ENCODE measurements around the gene IMPDH1.
A peak's percentile ranks its signal among the peaks of the same experiment; 100 is the strongest.

The IMPDH1 gene

DNA sequence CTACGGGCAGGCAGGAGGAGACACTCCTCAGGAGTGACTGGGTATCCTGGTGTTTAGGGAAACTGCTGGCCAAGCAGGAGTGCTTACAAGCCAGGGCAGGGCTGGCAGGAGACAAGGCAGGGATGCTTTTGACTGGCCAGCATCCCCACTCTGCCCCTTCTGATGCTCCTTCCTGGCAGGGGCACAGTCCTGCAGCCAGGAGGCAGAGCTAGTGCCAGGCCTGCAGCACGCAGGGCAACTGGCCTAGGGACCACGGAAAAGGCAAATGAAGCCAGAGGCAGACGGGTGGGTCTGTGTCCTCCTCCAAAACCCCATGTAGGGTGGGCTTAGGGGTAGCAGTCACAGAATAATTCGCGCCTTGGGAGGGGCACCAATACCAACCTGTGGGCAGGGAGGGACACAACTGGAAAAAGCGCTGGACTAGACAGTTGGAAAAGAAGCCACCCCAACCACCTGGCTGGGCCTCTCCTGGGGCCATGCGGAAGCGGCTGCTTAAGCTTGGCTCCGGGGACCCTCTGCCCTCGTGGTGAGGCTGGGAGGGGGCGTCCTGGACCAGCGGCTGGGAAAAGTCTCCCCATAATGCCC lies 4.8 kb downstream of the IMPDH1 start:
- no peak for TF ChIP-seq ZNF274 (IDR thresholded peaks at IDR 0.05; ENCODE audit: low read depth, low read length)
- H3K4me3 ChIP-seq (ENCODE audit: low read length), result peak overlapping the region; percentile 76

- no peak for TF ChIP-seq ZNF274 (IDR thresholded peaks at IDR 0.05; ENCODE audit: low read depth, low read length)
- H3K4me3 ChIP-seq (ENCODE audit: low read length), result no peak overlapping the region
Measured at GRCh38 chr7:128404143-128404681, 5.6 kb downstream of the IMPDH1 start.

GRCh38 chr7:128403676-128404075 lies 6.1 kb downstream of the IMPDH1 start:
- no peak overlapping the region for H3K4me3 ChIP-seq (ENCODE audit: low read length)
- TF ChIP-seq ZNF274 (IDR thresholded peaks at IDR 0.05; ENCODE audit: low read depth, low read length), result no peak

DNA sequence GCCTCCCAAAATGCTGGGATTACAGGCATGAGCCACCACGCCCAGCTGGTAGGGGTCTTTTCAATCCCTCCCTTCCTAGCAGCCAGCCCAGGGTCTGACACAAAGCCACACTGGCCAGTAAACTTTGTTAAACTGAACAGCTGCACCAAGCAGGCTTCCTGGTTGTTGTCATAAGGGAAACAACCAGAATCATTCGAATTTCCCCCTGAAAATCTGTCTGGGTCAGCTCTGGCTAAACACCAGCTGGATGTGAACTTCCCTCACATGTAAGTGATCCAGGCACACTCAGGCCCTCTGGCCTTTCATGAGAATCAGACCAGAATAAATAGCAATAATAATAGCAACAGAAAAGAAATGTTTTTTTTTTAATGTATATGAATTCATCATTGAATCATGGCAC lies 7.4 kb downstream of the IMPDH1 start:
- no peak for TF ChIP-seq ZNF274 (IDR thresholded peaks at IDR 0.05; ENCODE audit: low read depth, low read length)
- no peak overlapping the region for H3K4me3 ChIP-seq (ENCODE audit: low read length)

DNA sequence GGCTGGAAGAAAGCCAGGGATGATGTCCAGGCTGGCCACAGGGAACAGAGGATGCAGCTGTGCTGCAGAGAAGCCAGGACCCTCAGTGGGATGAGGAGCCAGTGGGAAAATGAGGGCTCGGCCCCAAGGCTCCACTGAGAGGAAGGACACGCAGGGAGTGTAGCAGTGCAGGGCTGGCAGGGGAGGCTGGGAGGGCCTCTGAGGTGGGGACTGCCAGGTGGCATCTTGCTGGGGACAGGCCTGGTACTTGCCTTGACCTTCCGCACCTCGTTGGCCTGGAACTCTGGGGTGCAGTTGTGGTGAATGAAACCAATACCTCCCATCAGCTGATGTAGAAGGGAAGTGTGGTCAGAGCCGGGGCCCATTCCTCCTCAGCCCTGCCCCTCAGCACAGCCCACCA lies 9.2 kb downstream of the IMPDH1 start:
- H3K4me3 ChIP-seq (ENCODE audit: low read length), result no peak overlapping the region
- TF ChIP-seq ZNF274 (IDR thresholded peaks at IDR 0.05; ENCODE audit: low read depth, low read length), result no peak

DNA sequence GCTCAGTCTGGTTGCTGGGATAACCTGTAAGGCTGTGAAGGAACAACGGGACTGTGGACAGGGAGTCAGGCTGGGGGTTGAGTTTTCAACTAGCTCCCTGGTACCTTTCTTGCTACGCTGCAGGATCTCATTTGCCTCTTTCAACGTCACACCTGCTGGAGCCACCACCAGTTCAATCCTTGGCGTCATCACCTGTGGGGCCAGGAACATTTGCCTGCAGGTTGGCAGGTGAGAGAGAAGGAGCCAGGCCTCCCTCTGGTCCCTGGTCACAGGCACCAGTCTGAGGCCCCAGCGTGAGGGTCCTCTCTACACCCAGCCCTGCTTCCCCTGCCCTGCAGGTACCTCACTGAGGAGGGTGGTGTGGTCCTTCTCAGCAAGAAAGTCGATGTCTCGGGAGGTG lies 9.8 kb downstream of the IMPDH1 start:
- H3K4me3 ChIP-seq (ENCODE audit: low read length), result no peak overlapping the region
- no peak for TF ChIP-seq ZNF274 (IDR thresholded peaks at IDR 0.05; ENCODE audit: low read depth, low read length)

DNA sequence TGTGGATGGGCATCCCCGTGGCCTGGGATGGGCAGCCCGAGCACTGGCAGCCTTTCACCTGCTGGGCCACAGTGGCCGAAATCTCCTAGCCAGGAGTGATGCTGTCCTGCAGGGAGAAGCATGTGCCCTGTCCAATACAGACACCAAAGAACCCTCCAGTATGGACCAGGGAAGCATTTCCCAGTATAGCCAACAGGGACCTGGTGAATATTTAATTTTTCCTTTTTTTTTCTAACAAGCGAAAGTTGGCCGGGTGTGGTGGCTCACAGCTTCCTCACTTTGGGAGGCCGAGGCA lies 11.0 kb downstream of the IMPDH1 start:
- no peak overlapping the region for H3K4me3 ChIP-seq (ENCODE audit: low read length)
- TF ChIP-seq ZNF274 (IDR thresholded peaks at IDR 0.05; ENCODE audit: low read depth, low read length), result no peak

- TF ChIP-seq ZNF274 (IDR thresholded peaks at IDR 0.05; ENCODE audit: low read depth, low read length), result no peak
Measured at GRCh38 chr7:128398016-128398840, 11.6 kb downstream of the IMPDH1 start.

DNA sequence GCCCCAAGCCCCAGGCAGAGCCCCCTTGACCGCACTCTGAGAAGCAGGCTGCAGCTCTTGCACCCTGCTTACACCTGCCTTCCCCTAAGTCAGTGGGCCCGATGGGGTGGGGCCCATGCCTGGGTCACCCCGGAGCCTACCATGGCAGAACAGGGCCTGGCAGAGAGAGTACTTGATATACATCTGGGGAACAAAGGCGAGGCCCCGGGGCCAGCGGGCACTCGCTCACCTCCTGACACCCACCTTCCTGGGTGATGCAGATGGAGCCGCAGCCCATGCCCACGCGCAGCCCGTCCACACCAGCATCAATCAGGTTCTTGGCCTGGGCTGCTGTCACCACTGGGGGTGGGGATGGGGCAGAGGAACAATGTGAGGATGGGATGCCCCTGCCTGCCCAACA lies 13.4 kb downstream of the IMPDH1 start:
- no peak for TF ChIP-seq ZNF274 (IDR thresholded peaks at IDR 0.05; ENCODE audit: low read depth, low read length)
- no peak overlapping the region for H3K4me3 ChIP-seq (ENCODE audit: low read length)

More at GRCh38 chr7:128398016-128398840, 11.6 kb downstream of the IMPDH1 start:
- H3K4me3 ChIP-seq (ENCODE audit: low read length), result no peak overlapping the region

DNA sequence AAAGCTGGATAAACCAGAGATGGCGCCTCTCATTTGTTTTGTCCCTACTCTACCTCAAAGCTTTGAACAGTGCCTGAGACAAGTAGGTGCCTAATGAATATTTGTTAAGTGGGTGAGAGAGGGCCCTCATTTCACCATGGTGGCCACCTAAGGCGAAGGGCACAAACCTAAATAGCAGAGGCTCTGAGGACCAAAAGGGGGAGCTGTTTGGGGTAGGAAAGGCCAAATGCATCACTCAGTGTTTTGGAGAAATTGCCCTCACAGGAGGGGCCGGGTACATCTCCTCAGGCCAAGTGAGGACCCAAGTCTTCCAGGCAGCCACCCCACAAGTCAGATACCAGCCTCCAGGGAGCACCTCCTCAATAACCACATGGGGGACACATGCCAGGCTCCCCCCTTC lies 14.0 kb downstream of the IMPDH1 start:
- no peak for TF ChIP-seq ZNF274 (IDR thresholded peaks at IDR 0.05; ENCODE audit: low read depth, low read length)
- H3K4me3 ChIP-seq (ENCODE audit: low read length), result no peak overlapping the region

DNA sequence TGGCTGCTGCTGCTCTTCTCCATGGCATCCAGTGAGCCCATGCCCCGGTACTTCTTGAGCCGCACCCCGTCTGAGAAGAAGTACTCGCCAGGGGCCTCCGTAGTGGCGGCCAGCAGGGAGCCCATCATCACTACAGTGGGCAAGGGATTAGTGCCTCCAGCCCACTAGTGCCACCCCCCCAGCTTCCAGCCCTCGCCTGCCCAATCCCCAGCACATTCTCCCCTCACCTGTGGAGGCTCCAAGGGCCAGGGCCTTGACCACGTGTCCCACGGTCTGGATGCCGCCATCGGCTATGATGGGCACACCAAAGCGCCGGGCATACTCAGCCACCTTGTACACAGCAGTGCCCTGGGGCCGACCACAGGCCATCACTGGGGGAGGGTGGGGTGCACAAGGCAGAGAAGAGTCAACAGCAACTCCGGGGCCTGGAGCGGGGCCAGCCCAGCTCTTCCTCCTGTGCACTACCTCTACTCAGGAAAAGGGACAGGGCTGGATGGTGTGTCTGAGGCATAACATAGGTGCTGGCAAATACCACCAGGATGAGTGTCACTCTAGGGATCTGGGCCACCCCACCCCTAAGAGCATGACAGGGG lies 14.8 kb downstream of the IMPDH1 start:
- no peak overlapping the region for H3K4me3 ChIP-seq (ENCODE audit: low read length)
- TF ChIP-seq ZNF274 (IDR thresholded peaks at IDR 0.05; ENCODE audit: low read depth, low read length), result no peak

DNA sequence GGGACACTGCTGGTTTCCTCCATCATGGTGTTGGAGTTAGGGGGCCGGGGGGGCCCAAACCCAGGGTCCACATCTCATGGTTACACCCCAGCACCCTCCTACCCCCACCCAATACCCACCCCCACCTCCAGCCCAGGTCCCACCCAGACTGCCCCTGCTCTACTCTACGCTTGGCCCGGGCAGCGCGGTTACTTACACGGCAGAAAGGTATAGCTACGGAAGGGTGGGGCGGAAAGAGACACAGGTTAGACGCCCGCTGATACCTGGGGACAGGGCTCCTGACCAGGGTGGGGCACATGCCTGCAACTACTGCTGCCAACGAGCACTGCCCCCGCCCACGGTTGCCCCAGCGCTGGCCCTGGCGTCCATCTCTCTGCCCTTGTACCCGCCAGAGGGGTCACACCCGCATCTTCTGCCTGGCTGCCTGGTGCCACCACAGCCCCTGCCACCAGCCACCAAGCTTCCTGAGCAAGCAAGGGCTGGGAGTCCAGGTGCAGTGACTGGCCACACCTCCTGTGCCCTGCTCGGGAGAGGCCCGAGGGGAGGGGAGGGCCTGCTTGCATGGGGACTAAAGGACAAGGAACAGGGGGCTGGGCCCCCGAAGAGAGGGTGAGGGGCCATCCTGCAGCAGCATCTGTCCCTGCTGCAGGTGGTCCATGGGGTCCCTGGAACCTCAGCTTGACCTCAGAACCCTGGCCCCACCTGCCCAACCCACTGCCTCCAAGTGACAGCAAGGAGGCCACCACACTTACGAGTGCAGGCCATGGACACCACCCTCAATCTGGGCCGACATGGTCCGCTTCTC lies 16.1 kb downstream of the IMPDH1 start:
- no peak for TF ChIP-seq ZNF274 (IDR thresholded peaks at IDR 0.05; ENCODE audit: low read depth, low read length)
- no peak overlapping the region for H3K4me3 ChIP-seq (ENCODE audit: low read length)

DNA sequence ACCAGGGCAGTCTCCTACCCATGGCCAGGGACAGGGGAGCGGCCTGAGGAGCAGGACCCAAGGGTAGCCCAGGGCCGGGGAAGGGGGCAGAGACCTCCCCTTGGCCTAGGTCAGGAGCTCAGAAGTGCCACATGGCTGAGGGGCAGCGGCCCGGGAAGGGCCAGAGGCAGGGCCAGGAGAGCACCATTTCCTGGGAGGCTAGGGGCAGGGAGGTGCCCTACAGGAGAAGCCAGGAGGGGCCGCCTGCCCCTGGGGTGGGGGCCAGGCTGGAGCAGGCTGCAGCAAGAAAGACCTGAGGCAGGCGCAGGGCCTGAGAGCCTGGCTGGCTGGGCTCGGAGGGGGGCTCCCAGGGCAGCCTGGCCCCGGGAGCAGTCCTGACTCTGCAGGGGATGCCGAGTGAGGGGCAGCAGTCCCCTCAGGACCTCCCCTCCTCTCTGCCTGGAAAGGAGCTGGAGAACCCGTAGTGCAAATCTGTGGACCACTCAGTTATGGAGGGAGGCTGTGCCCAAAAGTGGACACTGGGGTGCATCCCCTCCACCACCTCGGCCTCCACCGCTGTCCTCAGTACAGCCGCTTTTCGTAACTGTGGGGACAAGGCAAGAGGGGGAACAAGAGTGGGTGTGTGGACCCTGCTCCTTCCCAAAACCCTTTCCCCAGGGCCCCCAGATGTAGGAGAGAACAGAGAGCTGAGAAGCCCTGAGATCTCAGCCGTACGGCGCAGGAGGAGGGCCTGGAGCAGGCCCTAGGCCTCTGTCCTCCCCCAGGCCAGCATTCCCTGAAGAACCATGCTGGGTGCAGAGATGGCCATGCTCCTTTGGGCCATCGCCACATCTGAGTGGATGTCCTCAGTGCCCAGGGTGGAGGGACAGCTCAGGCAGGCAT lies 17.1 kb downstream of the IMPDH1 start:
- TF ChIP-seq ZNF274 (IDR thresholded peaks at IDR 0.05; ENCODE audit: low read depth, low read length), result no peak
- no peak overlapping the region for H3K4me3 ChIP-seq (ENCODE audit: low read length)
